ENCODE measurements around the gene KRTAP4-6.
"Not testable (repeated sequence)": the region's sequence is repeated elsewhere in the genome, so short reads cannot be mapped to it uniquely, and the experiment has no call there.

KRTAP4-6 gene

DNA sequence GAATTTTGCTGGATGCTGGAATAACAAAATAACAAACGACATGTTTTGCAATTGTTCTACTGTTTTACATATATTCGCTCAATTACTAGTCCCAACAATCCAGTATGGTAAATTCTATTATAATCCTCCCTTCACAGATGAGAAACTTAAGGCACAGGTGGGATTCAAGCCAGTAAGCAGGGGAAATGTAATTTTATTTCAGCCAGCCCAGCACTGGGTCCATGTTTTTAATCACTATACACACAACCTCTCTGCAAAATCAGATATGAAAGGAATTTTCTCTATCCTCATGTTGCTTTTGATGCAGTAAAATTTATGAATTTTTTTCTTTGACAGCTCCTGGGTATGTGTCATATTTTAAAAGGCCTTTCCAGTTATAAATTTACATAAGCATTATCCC, 4.9 kb upstream of the KRTAP4-6 start:
- no peak for DNase-seq

DNA sequence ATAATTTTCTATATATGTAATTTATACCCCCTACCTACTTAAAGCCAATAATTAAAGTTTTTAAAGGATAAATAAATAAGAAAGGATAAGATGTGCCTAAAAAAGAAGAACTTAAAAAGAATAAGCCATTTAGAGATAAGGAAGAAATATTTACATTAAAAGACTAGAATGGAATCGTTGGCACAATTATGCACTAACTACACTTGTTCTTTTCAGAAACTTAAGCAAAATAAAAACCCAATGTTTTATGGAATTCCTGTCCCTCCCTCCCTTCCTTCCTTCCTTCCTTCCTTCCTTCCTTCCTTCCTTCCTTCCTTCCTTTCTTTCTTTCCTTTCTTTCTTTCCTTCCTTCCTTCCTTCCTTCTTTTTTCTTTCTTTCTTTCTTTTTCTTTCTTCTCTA, 4.5 kb upstream of the KRTAP4-6 start:
- no peak for DNase-seq

DNA sequence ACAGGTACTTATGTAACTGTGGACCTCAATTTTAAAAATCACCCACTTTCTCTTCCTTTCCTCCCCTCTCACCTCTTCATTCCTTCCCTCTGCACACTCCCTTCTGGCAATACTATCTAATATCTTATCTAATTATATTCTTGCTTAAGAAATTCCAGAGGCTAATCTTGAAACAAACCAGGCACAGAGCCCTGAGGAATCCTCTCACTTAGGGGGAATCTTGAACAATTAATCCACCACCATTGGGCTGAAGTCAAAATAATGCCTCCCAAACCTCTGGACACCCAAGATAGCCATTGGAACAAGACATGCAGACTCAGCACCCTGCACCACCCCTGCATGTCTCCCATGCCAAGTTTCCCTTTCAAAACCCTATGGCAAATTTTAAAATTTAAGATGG, 1.0 kb upstream of the KRTAP4-6 start:
- no peak for DNase-seq

DNA sequence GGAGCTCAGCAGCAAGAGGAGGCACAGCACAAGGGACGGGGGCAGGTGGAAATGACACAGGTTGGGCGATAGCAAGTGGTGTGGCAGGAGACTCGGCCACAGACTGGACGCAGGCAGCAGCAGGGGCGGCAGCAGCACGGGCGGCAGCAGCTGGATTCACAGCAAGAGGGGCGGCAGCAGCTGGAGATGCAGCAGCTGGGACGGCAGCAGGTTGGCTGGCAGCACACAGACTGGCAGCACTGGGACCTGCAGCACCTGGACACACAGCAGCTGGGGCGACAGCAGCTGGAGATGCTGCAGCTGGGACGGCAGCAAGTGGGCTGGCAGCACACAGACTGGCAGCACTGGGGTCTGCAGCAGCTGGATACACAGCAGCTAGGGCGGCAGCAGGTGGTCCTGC, 479 bp downstream of the KRTAP4-6 start:
- not testable (repeated sequence) for DNase-seq

DNA sequence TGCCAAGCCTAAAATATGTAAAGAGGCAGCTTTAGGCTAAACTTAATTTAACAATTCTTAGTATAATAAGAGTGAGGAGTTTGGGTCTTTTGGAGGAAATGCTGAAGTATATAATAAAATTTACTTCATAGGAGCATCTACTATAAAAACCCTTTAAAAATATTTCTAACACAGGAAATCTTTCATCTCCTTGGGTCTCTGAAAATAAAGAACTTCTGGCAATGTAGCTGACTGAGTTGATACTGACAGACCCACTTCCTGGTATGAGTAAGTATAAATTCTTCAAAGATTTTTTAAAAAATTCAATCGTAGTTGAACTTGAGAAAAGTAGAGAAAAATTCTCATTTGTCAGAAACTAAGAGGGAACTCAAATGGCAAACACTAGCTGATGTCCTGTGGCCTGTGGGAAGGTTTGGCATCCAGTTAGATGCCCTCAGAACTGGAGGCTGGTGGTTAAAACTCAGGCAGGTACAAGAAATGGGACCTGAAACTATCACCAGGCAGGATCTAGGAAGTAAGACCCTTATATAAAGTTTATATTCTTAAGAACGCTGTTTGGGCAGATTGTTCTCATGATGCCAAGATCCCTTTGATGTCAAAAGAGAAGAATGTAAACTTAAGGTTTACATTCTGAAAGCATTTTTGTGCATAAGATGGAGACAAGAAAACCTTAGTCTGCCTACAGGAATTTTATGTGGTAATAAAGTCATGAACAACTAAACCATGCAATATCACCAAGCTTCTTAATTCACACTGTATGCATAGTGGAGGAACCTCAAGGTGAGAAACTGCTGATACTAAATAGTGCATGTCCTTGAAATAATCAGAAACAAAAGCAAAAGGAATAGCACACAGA, 6.2 kb downstream of the KRTAP4-6 start:
- DNase-seq, result peak; percentile 20

DNA sequence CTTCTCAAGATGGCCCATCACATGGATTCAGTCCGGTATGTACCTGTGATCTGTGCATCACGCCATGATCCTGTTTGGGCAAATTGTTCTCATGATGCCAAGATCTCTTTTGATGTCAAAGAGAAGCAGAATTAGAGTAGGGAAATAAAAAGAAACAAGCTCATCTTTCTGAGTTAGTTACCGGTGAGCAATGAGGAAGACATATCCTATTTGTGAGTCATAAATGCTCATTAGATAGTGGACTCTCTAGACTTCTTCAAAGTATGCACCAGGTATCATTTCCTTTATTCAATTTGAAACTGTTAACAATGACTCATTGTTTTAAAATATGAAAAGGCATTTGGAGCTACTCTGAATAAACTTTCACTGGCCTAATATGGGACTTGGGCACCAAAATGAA, 8.4 kb downstream of the KRTAP4-6 start:
- no peak for DNase-seq

DNA sequence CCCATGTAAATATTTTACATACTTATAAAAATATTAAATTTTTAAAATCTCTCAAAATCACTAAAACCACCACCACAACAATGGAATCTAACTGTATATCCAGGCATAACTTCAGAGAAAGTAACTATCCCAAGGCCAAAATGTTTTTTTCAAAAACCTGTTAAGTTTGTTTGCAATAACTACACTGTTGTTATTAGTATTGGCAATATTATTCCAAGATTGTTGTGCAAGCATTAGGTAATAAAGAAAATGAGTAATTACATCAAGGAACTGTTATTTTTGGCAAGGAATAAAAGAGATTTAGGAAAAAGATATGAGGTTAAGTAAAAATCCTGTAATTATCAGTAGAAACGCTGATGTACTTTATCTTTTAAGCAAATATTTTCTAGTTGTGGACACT, 13.0 kb downstream of the KRTAP4-6 start:
- DNase-seq, result no peak

DNA sequence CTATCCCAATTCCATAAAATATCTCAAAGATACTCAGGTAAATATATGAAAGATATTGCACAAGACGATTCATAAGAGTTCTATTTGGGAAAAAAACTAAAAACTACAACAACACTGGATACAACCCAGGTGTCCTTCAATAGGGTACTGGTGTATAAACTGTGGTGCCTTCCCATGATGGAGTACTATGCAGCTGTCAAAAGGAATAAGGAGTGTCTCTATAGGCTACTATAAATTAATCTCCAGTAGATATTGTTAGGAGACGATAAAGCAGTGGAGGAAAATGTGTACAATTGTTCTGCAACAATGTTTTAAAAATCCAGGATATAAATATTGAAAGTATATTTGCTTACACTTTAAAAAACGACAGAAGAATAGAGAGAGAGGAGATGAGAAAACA, 13.9 kb downstream of the KRTAP4-6 start:
- DNase-seq, result no peak

DNA sequence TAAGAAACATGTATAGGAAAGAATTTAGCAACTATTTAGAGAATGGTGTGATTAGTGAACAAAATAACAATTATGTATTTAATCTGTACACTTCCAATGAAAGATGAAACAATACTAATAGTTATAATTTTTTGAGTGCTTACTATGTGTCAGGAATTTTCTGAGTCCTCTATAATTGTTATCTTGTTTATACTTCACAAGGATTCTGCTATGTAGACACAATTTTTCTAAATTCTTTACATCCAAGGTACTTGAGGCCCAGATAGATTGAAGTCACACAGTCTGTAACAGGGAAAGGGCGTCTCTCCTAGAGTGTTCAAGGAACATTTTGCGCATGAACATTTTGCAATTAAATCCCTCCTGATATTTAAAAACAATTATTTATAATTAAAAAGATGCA, 15.3 kb downstream of the KRTAP4-6 start:
- DNase-seq, result no peak

DNA sequence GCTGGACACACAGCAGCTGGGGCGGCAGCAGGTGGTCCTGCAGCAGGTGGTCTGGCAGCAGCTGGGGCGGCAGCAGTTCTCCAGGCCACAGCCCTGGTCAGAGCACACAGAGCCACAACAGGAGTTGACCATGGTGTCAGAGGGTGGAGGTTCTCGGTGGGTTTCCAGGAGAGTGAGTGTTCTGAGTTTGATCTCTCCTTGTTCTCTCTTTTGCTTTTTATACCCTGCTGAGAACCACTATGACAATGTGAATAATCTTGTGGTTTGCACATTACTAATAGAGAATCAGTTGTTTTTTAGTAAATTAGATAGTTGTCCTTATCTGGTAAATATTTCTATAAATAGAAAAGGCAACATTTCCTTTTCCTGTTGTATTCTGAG, 16.4 kb downstream of the KRTAP4-6 start, which contains the start of gene KRTAP4-12:
KRTAP4-12 (minus strand) TSS at position 192 of the 381 bp plus-strand sequence; CDS start at position 132, 60 bp downstream.
- not testable (repeated sequence) for DNase-seq

DNA sequence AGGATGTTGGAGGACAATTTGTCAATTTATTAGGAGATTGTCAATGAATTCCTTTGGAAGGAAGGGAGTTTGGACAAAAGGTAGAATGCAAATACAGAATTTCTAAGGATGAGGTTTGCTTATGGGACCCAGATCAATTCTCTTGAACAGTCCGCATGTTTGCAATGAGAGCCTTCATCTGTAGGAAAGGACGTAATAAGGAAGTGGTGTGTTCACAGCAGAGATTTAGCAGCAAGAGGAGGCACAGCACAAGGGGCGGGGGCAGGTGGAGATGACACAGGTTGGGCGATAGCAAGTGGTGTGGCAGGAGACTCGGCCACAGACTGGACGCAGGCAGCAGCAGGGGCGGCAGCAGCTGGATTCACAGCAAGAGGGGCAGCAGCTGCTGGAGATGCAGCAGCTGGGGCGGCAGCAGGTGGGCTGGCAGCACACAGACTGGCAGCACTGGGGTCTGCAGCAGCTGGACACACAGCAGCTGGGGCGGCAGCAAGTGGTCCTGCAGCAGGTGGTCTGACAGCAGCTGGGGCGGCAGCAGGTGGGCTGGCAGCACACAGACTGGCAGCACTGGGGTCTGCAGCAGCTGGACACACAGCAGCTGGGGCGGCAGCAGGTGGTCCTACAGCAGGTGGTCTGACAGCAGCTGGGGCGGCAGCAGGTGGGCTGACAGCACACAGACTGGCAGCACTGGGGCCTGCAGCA, 16.9 kb downstream of the KRTAP4-6 start:
- DNase-seq, result not testable (repeated sequence)

DNA sequence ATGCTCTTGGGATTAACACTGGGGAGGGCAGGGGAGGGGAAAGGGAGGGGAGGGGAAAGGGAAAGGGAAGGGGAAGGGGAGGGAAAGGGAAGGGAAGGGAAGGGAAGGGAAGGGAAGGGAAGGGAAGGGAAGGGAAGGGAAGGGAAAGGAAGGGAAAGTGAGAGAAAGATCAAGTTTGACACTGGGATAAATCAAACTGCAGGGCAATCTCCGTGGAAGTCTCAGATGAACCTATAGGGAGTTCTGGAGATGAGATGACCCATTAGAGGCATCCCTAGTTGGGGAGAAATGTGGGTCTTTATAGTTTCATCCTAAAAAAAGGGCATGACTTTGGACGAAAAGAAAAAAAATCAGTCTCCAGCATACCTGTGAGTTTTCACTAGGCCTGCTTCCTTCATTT, 18.6 kb downstream of the KRTAP4-6 start:
- no peak for DNase-seq

DNA sequence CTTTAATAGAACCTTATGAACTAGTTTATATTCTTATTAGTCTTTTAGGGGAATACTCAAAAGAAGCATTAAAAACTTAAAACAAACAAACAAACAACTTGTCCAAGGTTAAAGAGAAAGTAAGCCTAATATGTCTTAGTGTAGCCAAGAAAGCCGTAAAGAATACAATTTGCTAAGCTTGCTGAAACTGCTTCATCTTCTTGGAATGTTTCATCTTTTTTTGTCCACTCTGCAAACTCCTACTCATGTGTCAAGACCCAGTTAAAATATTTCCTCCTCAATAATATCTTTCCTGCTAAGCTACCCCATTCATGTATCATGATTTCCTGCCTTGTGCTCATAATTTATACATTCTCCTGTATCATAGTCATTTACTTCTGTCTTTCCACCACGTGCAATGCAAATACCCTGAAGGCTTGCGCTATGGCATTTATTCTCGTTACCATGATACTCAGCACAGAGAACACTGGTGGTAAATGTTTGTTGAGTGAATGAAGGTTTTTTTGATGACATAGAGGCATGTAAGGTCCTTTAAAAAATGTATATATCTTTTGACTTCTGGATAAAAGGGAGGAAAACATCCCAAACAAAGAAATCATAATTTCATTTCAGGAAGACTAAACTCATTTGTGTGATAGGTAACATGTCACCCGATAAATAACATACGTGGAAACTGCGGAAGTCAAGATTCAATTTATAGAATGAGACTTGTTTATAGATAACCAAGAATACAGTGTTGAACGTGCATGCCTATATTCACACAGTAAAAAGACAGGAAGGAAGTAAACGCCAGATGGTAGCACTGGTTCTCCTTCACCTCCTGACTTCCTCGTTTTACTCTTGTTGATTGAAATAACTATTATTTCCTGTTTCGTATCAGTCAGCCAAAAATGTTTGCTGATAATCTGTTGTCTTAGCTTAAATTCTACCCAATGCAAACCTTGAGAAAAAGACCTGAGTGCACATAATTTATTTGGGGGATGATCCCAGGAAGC, 20.4 kb downstream of the KRTAP4-6 start:
- not testable (repeated sequence) for DNase-seq

DNA sequence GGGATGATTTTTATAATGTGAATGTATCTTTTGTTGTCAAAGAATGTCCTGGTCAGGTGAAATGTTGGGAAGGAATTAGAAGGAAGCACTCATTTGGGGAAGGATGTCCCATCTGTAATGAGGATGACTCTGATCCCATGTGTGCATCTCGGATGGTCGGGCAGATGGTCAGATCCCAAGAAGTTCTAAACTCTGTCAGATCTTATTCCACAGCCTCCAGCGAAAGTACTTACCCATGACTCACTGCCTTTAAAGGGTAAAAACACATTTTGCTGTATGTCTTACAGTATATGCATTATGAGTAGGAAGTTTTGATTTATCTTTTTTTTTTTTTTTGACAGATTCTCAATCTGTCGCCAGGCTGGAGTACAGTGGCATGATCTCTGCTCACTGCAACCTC, 21.6 kb downstream of the KRTAP4-6 start:
- no peak for DNase-seq

DNA sequence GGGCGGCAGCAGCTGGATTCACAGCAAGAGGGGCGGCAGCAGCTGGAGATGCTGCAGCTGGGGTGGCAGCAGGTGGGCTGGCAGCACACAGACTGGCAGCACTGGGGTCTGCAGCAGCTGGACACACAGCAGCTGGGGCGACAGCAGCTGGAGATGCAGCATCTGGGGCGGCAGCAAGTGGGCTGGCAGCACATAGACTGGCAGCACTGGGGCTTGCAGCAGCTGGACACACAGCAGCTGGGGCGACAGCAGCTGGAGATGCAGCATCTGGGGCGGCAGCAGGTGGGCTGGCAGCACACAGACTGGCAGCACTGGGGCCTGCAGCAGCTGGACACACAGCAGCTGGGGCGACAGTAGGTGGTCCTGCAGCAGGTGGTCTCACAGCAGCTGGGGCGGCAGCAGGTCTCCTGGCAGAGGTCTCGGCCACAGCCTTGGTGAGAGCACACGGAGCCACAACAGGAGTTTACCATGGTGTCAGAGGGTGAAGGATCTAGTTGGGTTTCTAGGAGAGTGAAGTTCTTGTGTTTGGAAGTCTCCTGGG, 22.4 kb downstream of the KRTAP4-6 start, which contains the start of gene KRTAP4-11:
KRTAP4-11 (minus strand) TSS at position 528 of the 541 bp plus-strand sequence; CDS start at position 470, 58 bp downstream.
- not testable (repeated sequence) for DNase-seq

DNA sequence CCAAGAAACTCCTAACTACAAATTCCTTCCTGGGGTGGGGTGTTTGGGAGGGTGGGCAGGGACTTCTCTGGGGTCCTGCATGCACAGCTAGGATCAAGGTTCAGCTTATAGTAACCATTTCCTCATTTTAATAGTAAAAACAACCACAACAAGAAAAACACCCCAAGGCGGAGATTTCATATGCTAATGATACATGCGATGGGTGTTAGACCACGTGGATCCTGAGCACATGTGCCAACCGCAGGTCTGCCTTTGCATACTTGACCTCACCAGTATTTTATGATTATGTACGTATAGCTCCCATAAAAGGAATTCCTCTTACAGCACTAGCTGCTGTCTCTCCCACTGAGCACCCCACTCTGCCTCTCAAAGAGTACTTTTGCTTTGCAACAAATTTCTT, 24.0 kb downstream of the KRTAP4-6 start:
- no peak for DNase-seq

DNA sequence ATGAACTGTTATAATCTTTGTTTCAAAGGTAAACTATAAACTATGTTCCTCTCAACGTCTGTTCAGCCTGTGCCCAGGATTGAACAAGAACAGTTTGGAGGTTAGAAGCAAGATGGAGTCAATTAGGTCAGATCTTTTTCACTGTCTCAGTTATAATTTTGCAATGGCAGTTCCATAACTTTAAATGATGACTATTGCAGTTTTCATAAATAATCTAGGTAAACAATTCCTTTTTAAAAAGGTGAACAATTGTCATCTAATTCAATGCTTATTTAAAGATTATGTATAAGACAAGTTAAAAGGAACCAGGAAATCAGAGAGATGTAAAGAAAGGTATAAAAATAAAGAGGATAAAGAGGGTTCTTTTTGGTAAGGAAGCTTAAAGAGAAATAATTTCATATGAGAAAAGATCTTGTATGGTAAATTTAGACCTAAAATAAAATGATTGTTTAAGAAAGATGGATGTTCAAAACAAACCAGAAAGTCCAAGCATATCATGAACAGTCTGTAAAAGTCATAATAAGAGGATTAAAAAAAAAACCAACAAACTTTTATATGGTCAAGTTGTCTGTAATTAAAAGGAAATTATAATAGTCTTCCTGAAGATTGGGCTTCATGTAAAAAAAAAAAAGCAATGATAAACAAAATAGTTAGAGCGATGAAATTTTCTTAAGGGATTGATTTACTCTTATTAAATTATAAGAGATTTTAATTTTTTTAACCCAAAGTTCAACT, 29.0 kb downstream of the KRTAP4-6 start:
- DNase-seq, result no peak

DNA sequence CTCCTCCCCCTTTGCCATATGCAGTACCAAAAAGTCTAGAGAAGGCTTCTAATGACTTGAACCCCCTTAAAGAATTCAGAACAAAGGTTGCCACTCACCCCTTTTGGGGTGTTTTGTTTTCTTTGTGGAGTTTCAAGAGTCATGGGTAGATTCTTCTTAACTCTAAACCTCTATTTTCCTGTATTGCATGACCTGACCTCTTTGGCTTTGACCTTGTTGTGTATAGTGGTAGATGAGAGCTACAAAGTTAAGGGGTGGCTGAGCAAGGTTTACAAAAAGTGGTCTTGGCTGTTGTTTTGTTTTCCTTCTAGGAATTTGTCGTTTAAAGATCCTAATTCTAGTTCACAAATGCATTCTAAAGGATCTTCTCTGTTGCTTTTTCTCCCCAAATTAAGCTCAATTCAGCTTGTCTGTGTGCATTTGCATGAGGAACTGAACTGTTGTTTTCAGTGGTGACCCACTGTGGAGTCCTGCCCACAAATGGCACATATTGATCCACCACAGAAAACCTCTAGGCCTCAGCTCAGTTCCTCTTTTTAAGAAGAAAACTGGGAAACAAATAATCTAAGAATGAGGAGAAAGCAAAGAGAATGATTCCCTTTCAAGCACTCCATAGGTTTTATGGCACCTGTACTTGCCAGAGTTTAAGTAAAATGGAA, 31.5 kb downstream of the KRTAP4-6 start:
- not testable (repeated sequence) for DNase-seq

DNA sequence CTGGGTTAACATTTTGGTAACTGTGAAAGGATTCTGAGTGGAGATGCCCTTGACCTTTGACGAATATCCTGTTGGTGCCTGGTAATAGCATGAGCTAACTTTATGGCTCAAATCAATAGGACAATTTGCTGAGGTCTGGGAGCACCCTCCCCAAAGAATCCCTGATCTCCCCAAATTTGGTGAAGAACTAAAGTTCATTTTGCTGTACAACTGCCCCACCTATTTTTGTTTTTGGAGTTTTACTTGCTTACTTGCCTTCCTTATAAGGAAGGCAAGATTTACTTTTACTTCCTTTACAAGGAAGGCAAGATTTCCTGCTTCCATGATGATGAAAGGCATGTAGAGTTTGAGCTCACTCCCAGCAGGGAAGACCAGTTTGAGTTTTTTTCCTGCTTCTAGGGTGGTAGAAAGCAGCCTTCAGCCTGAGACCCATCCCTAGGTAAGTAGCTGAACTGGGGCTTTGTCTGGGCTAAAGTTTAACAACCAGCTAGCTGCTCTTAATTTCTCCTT, 32.3 kb downstream of the KRTAP4-6 start:
- DNase-seq, result no peak

DNA sequence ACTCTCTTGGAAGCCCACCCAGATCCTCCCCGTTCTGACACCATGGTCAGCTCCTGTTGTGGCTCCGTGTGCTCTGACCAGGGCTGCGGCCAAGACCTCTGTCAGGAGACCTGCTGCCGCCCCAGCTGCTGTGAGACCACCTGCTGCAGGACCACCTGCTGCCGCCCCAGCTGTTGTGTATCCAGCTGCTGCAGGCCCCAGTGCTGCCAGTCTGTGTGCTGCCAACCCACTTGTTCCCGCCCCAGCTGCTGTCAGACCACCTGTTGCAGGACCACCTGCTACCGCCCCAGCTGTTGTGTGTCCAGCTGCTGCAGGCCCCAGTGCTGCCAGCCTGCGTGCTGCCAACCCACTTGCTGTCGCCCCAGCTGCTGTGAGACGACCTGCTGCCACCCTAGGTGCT, 35.0 kb downstream of the KRTAP4-6 start, which contains the start of gene KRTAP4-9:
KRTAP4-9 (plus strand) TSS at position 43 of the 400 bp plus-strand sequence; CDS start at position 43, 0 bp downstream.
- DNase-seq, result not testable (repeated sequence)

Measured in CD4-positive, alpha-beta T cell treated with Interleukin-17A for 4 hours (primary cell).